ENCODE data around the gene JUNB.
"Not testable (repeated sequence)": the region's sequence is repeated elsewhere in the genome, so short reads cannot be mapped to it uniquely, and the experiment has no call there.

JUNB gene

GRCh38 chr19:12804051-12804450, 12.8 kb downstream of the JUNB start:
- no peak for DNase-seq (ENCODE audit: low read depth in 2 of 2)

- peak; percentile 60 to 71 for DNase-seq (ENCODE audit: low read depth in 2 of 2)
These were observed 15.2 kb downstream of the JUNB start, which contains the start of gene RNASEH2A for GRCh38 chr19:12806242-12807081. Gene RNASEH2A (plus strand): TSS chr19:12806584. CDS start chr19:12806674, 90 bp downstream.

- DNase-seq (ENCODE audit: low read depth in 2 of 2), result no peak
These were observed 23.8 kb downstream of the JUNB start for GRCh38 chr19:12815088-12815487.

- DNase-seq (ENCODE audit: low read depth in 2 of 2), result not testable (repeated sequence)
These were observed 25.9 kb downstream of the JUNB start for GRCh38 chr19:12817188-12817587.

- not testable (repeated sequence) for DNase-seq (ENCODE audit: low read depth in 2 of 2)
These were observed 26.5 kb downstream of the JUNB start for GRCh38 chr19:12817810-12818209.

GRCh38 chr19:12821761-12822160, 30.5 kb downstream of the JUNB start:
- DNase-seq (ENCODE audit: low read depth in 2 of 2), result no peak

- no peak for DNase-seq (ENCODE audit: low read depth in 2 of 2)
These were observed 34.2 kb downstream of the JUNB start for GRCh38 chr19:12825254-12826131.

- DNase-seq (ENCODE audit: low read depth in 2 of 2), result no peak
These were observed 37.2 kb downstream of the JUNB start for GRCh38 chr19:12828494-12828893.

GRCh38 chr19:12833418-12833737, 42.1 kb downstream of the JUNB start:
- DNase-seq (ENCODE audit: low read depth in 2 of 2), result no peak

GRCh38 chr19:12833738-12834565, 42.7 kb downstream of the JUNB start:
- DNase-seq (ENCODE audit: low read depth in 2 of 2), result no peak

GRCh38 chr19:12834566-12834943, 43.3 kb downstream of the JUNB start, which contains the start of gene RTBDN:
Gene RTBDN (minus strand): TSS chr19:12834579. CDS start chr19:12829979, 4,600 bp downstream.
- DNase-seq (ENCODE audit: low read depth in 2 of 2), result no peak

GRCh38 chr19:12834976-12835757, 43.9 kb downstream of the JUNB start:
- no peak for DNase-seq (ENCODE audit: low read depth in 2 of 2)

GRCh38 chr19:12836529-12836863, 45.2 kb downstream of the JUNB start:
- no peak for DNase-seq (ENCODE audit: low read depth in 2 of 2)

- no peak for DNase-seq (ENCODE audit: low read depth in 2 of 2)
These were observed 45.9 kb downstream of the JUNB start for GRCh38 chr19:12837225-12837624.

GRCh38 chr19:12838182-12838885, 47.0 kb downstream of the JUNB start, which contains the start of gene MAST1:
Gene MAST1 (plus strand): TSS chr19:12838515. CDS start chr19:12838573, 58 bp downstream.
- DNase-seq (ENCODE audit: low read depth in 2 of 2), result no peak

GRCh38 chr19:12838886-12839756, 47.8 kb downstream of the JUNB start:
- no peak for DNase-seq (ENCODE audit: low read depth in 2 of 2)

- DNase-seq (ENCODE audit: low read depth in 2 of 2), result peak in 1 of 2 experiments; percentile 19
These were observed 49.1 kb downstream of the JUNB start for GRCh38 chr19:12840091-12841079.

- DNase-seq (ENCODE audit: low read depth in 2 of 2), result no peak
These were observed 49.8 kb downstream of the JUNB start for GRCh38 chr19:12841094-12841493.
